GM21526 (cell line): Measurements from ENCODE around the gene DENND1C.

ENCODE experiments used
- ATAC-seq: cut with Tn5 transposase; IDR thresholded peaks from one replicate; pipeline ENCODE4 v1.9.1; 2021; ENCODE audit warnings: moderate library complexity; ENCODE audit not compliant: unreplicated experiment, low FRiP score

DENND1C gene

GRCh38 chr19:6481541-6482342, at the start of gene DENND1C:
Gene DENND1C, minus strand, starts transcription at chr19:6481787. Its CDS starts 92 bp downstream, at chr19:6481695.
- ATAC-seq = no peak

GRCh38 chr19:6530386-6531162, 49.0 kb upstream of the DENND1C start, which contains the start of gene TNFSF9:
Gene TNFSF9, plus strand, starts transcription at chr19:6531026. Its CDS starts 11 bp downstream, at chr19:6531037.
- ATAC-seq = peak; percentile 30

DNA sequence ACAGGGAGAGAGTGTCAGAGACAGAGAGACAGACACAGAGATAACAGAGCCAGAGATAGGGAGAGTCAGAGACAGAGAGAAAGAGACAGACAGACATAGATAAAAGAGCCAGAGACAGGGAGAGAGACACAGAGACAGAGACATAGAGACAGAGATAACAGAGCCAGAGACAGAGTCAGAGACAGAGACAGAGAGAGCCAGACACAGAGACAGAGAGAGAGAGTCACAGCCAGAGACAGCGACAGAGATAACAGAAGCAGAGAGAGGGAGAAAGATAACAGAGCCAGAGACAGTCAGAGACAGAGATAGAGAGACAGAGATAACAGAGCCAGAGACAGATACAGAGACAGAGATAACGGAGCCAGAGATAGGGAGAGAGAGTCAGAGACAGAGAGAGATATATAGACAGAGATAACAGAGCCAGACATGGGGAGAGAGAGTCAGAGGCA, 48.4 kb upstream of the DENND1C start:
- ATAC-seq = no peak

DNA sequence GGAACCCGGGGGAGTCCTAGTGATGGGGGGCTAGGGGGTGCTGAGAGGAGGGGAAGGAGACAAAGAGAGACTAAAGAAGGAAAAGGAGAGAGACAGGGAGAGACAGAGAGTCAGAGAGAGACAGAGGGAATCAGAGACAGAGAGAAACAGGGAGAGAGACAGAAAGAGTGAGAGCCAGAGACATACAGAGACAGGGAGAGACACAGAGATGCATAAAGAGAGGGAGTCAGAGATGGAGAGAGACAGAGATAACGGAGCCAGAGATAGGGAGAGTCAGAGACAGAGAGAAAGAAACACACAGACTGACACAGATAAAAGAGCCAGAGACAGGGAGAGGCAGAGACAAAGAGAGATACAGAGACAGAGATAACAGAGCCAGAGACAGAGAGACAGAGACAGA, 47.8 kb upstream of the DENND1C start:
- no peak for ATAC-seq

GRCh38 chr19:6528544-6529121, 47.0 kb upstream of the DENND1C start:
- no peak for ATAC-seq

- ATAC-seq = peak; percentile 37
Observed at GRCh38 chr19:6527893-6528543, 46.4 kb upstream of the DENND1C start.

DNA sequence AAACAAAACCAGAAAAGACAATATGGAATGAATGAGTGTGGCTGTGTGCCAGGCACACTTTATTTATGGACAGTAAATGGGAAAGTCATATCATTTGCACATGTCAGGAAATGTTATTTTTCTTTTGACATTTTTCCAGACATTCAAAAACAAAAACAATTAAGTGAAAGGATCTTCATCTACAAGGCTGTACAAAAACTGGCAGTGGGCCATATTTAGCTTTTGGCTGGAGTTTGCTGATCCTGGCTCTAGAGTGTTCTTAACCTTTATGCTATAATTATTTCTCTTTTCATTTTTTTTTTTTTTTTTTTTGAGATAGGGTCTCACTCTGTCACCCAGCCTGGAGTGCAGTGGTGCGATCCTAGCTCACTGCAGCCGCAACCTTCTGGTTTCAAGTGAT, 42.7 kb upstream of the DENND1C start:
- ATAC-seq = no peak

DNA sequence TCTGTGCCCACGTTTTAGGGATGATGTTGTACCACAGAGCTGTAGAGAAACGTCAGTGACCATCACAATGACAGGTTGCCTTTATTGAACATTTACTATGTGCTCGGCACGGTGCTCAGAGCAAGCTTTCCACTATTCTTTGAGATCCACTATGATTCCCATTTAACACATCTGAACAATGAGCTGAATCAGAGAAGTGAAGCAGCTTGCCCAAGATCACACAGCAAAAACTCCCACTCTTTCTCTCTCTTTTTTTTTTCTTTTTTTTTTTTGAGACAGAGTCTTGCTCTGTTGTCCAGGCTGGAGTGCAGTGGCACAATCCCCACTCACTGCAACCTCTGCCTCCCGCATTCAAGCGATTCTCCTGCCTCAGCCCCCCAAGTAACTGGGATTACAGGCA, 41.1 kb upstream of the DENND1C start:
- ATAC-seq = no peak

- peak; percentile 42 for ATAC-seq
Observed at GRCh38 chr19:6521718-6522646, 40.4 kb upstream of the DENND1C start.

- ATAC-seq = no peak
Observed at GRCh38 chr19:6519289-6519688, 37.7 kb upstream of the DENND1C start.

DNA sequence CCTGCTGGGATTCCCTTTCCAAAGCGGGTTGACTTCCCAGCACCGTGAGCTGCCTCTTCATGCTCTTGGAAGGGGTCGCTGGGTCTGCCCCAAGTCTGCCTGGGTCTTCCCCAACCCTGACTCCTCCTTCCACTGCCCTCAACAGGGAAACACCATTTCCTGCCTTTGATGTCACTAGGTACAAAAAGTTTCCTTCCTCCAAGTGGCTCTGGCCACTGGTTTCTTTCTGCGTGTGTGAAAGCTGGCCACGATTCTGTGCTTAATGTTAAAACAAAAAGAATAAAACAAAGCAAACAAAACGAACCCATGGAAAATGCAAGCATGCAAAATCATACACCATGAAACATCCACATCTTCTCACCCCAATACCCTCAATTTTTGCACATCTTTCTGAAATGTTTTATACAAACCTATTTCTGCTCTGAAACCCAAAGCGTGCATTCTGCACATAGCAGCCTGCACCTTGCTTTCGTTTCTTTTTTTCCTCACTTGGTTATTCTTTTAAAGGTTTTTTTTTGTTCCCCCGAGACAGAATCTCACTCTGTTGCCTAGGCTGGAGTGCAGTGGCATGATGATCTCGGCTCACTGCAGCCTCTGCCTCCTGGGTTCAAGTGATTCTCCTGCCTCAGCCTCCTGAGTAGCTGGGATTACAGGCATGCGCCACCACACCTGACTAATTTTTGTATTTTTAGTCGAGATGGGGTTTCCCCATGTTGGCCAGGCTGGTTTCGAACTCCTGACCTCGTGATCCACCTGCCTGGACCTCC, 36.7 kb upstream of the DENND1C start:
- ATAC-seq = no peak

- ATAC-seq = peak; percentile 48
Observed at GRCh38 chr19:6516659-6517291, 35.2 kb upstream of the DENND1C start.

DNA sequence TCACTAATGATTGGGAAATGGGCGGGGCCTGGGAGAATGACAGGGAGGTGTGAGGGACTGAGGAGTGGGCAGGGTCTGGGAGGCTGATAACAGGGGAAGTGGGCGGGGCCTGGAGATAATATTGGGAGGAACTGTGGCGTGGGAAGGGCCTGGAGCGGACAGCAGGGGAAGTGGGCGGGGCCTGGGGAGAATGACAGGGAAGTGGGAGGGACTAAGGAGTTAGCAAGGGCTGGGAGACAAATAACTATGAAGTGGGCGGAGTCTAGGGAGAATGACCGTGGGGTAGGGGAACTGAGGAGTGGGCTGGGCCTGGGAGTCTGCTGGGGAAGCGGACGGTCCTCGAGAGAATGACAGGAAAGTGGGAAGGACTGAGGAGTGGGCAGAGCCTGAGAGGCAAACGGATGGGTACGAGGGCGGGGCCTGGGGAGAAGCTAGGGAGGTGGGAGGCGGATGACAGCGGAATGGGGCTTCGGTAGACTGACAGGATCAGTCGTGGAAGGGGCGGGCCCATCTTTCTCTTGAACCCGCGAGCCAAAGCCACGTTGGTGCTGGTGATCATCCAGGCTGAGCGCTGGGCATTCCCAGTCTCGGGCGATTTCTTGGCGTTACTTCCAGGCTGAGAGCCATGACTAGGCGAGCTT, 34.6 kb upstream of the DENND1C start:
- peak; percentile 11 for ATAC-seq

DNA sequence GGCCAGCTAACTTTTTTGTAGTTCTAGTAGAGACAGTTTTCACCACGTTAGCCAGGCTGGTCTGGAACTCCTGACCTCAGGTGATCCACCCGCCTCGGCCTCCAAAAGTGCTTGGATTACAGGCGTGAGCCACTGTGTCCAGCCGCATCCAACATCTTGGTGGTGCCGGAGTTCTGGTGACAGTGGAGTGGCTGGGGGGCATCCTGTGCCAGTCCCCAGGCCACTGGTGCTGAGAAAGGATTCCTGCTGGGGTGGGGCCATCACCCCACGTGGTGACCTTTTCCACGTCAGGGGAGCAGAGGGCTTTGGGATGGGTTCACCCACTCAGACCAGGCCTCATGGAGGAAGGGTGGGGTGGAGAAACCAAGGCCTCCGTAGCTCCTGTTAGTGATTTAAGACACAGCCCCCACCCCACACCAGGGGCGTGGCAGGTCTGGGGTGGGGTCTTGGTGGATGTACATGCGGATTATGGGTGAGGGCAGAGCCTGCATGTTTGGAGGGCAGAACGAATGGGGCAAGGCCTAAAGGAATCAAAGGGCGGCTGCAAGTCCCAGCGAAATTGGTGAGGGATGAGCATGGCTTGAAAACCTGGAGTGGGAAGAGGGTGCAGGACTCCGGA, 33.4 kb upstream of the DENND1C start:
- no peak for ATAC-seq

- no peak for ATAC-seq
Observed at GRCh38 chr19:6514089-6514488, 32.5 kb upstream of the DENND1C start.

- no peak for ATAC-seq
Observed at GRCh38 chr19:6510618-6511017, 29.0 kb upstream of the DENND1C start.

- no peak for ATAC-seq
Observed at GRCh38 chr19:6509118-6509971, 27.8 kb upstream of the DENND1C start.
